Natural killer cell (primary cell): Measurements from ENCODE around the gene SPECC1L. TPM values are rescaled to one million over a fixed set of nuclear protein-coding genes. Genes with fewer than 3 reads are reported as not detected.

Experiments used
- ATAC-seq, 3 donors: fragments of 150-1000 bp in 2 of 3; fragments of 200-7000 bp in 1 of 3; cut with Tn5 transposase; 1 replicate in 1 of 3; 2 replicates in 2 of 3; pipeline ENCODE4 v1.10.0; 2021; ENCODE audit warnings: mild to moderate bottlenecking in 2 of 3, moderate library complexity in 2 of 3
- DNase-seq, 2 donors: peaks; one replicate each; pipeline versions ENCODE4 v3.0.0 to v3.0.0-alpha.2; 2013 to 2021; ENCODE audit warnings: mixed read lengths in 1 of 2
- H3K27ac ChIP-seq: one replicate; pipeline ENCODE4 v1.5.1; 2013; ENCODE audit warnings: mild to moderate bottlenecking, low read length
- H3K27me3 ChIP-seq: one replicate; pipeline ENCODE4 v1.6.1; 2013; ENCODE audit warnings: low read length; ENCODE audit not compliant: control insufficient read depth, insufficient read depth
- H3K36me3 ChIP-seq: one replicate; pipeline ENCODE4 v1.6.1; 2013; ENCODE audit warnings: low read length; ENCODE audit not compliant: control insufficient read depth, insufficient read depth
- H3K4me1 ChIP-seq: one replicate; pipeline ENCODE4 v1.6.1; 2013; ENCODE audit warnings: low read length; ENCODE audit not compliant: control insufficient read depth, insufficient read depth
- H3K4me3 ChIP-seq: one replicate; pipeline ENCODE4 v1.5.1; 2013; ENCODE audit warnings: low read length
- H3K9me3 ChIP-seq: one replicate; pipeline ENCODE4 v1.6.1; 2013; ENCODE audit warnings: low read length; ENCODE audit not compliant: control insufficient read depth, insufficient read depth
- H3K27ac Mint-ChIP-seq, 2 donors: one replicate each; pipeline ENCODE4 v1.8.0; 2022; ENCODE audit warnings: mild to moderate bottlenecking in 2 of 2, mixed read lengths in 2 of 2, moderate library complexity in 1 of 2
- H3K27me3 Mint-ChIP-seq, 2 donors: one replicate each; pipeline ENCODE4 v1.8.0; 2022; ENCODE audit warnings: low read depth in 2 of 2, mixed read lengths in 2 of 2
- H3K36me3 Mint-ChIP-seq: one replicate; pipeline ENCODE4 v1.8.0; 2022; ENCODE audit warnings: mixed read lengths
- H3K4me1 Mint-ChIP-seq, 2 donors: one replicate each; pipeline ENCODE4 v1.8.0; 2022; ENCODE audit warnings: mixed read lengths in 2 of 2
- H3K4me3 Mint-ChIP-seq: one replicate; pipeline ENCODE4 v1.8.0; 2022; ENCODE audit warnings: mild to moderate bottlenecking, moderate library complexity, mixed read lengths
- H3K9me3 Mint-ChIP-seq, 2 donors: one replicate each; pipeline ENCODE4 v1.8.0; 2022; ENCODE audit warnings: mixed read lengths in 2 of 2
- CTCF ChIP-seq: fragments of 200-600 bp; IDR thresholded peaks from one replicate; pipeline ENCODE4 v1.8.0; 2022; ENCODE audit warnings: antibody characterized with exemption
- WGBS: methylation state at CpG from one replicate; pipeline ENCODE4 v1.1.7; 2013; ENCODE audit warnings: missing lambda C conversion rate; ENCODE audit not compliant: insufficient coverage; 5-methylcytosine and 5-hydroxymethylcytosine counted together
- intact Hi-C: fragments of 100-400 bp; cut with micrococcal nuclease; formaldehyde crosslinking; loops from one replicate; pipeline ENCODE4 v1.14.2; 2022
- total RNA-seq, 4 donors: library from RNA; stranded (reverse); fragments of 120-200 nt in 1 of 4; gene quantifications; one replicate each; pipeline versions ENCODE4 v1.2.3 to v1.2.4, GENCODE V29; 2013 to 2022

SPECC1L gene
- total RNA-seq, 3 donors from 2014 or later (not counting 1 experiment from before 2014, with no cell fraction given), result 46.1 to 52.9 (median 48.5) TPM

GRCh38 chr22:24446260-24446611 is 175.6 kb downstream of the SPECC1L start:
- ATAC-seq, result no peak
- intact Hi-C loops, result no loop called here
- DNase-seq, result no peak
- no peak overlapping the region for H3K27ac Mint-ChIP-seq
- no peak for TF ChIP-seq CTCF
- H3K36me3 Mint-ChIP-seq, result no peaks in the 10 kb centered on the region
- H3K27me3 Mint-ChIP-seq, result no peaks in the 10 kb centered on the region
- H3K9me3 ChIP-seq, result no peaks in the 10 kb centered on the region
- peaks cover 0 to 6% of the 10 kb centered on the region in 2 donors for H3K4me1 Mint-ChIP-seq
- no peak overlapping the region for H3K27ac ChIP-seq
- H3K4me1 ChIP-seq, result peaks cover under 1% of the 10 kb centered on the region
- H3K4me3 ChIP-seq, result no peak overlapping the region
- H3K27me3 ChIP-seq, result no peaks in the 10 kb centered on the region
- peaks cover 10% of the 10 kb centered on the region for H3K36me3 ChIP-seq
- no peaks in the 10 kb centered on the region for H3K9me3 Mint-ChIP-seq
- WGBS, result 74% methylated on average over 3 of the region's 3 CpGs
- H3K4me3 Mint-ChIP-seq, result no peak overlapping the region

GRCh38 chr22:24450610-24451009 is 180.0 kb downstream of the SPECC1L start:
- Mint-ChIP-seq H3K4me3 (no peak overlapping the region), H3K36me3 (no peaks in the 10 kb centered on the region), H3K27me3 (no peaks in the 10 kb centered on the region), H3K9me3 (no peaks in the 10 kb centered on the region), H3K4me1 (peaks cover 0 to 6% of the 10 kb centered on the region in 2 donors), H3K27ac (no peak overlapping the region)
- H3K4me3 ChIP-seq, result no peak overlapping the region
- no peaks in the 10 kb centered on the region for H3K4me1 ChIP-seq
- no peaks in the 10 kb centered on the region for H3K36me3 ChIP-seq
- peaks cover 3% of the 10 kb centered on the region for H3K9me3 ChIP-seq
- DNase-seq (no peak), ATAC-seq (no peak)
- H3K27me3 ChIP-seq, result no peaks in the 10 kb centered on the region
- H3K27ac ChIP-seq, result no peak overlapping the region
- no peak for TF ChIP-seq CTCF
- intact Hi-C loops, result no loop called here
- 26% methylated on average over 1 of the region's 1 CpG for WGBS

GRCh38 chr22:24451162-24451561 is 180.5 kb downstream of the SPECC1L start:
- Mint-ChIP-seq H3K4me3 (no peak overlapping the region), H3K4me1 (peaks cover 0 to 6% of the 10 kb centered on the region in 2 donors), H3K27ac (no peak overlapping the region), H3K9me3 (no peaks in the 10 kb centered on the region), H3K27me3 (no peaks in the 10 kb centered on the region), H3K36me3 (no peaks in the 10 kb centered on the region)
- no peaks in the 10 kb centered on the region for H3K36me3 ChIP-seq
- H3K27me3 ChIP-seq, result no peaks in the 10 kb centered on the region
- no peak overlapping the region for H3K27ac ChIP-seq
- H3K4me3 ChIP-seq, result no peak overlapping the region
- ATAC-seq, result no peak
- H3K9me3 ChIP-seq, result peaks cover 3% of the 10 kb centered on the region
- no peak for DNase-seq
- intact Hi-C loops, result no loop called here
- H3K4me1 ChIP-seq, result no peaks in the 10 kb centered on the region
- no peak for TF ChIP-seq CTCF

- Histone ChIP-seq H3K4me3 (no peak overlapping the region), H3K27me3 (no peaks in the 10 kb centered on the region), H3K27ac (no peak overlapping the region), H3K9me3 (peaks cover 3% of the 10 kb centered on the region), H3K4me1 (no peaks in the 10 kb centered on the region), H3K36me3 (no peaks in the 10 kb centered on the region)
- Mint-ChIP-seq H3K27me3 (no peaks in the 10 kb centered on the region), H3K9me3 (no peaks in the 10 kb centered on the region), H3K4me3 (no peak overlapping the region), H3K36me3 (no peaks in the 10 kb centered on the region), H3K4me1 (peaks cover 0 to 6% of the 10 kb centered on the region in 2 donors), H3K27ac (no peak overlapping the region)
- no peak for DNase-seq
- WGBS, result 83% methylated on average over 1 of the region's 1 CpG
- no peak for ATAC-seq
- intact Hi-C loops, result no loop called here
- TF ChIP-seq CTCF, result no peak
These were observed 183.2 kb downstream of the SPECC1L start for GRCh38 chr22:24453853-24454252.
